ENCODE data around the gene NDE1. TPM values are rescaled to one million over a fixed set of nuclear protein-coding genes. Genes with fewer than 3 reads are reported as not detected.
"Not testable (repeated sequence)": the region's sequence is repeated elsewhere in the genome, so short reads cannot be mapped to it uniquely, and the experiment has no call there.

NDE1 gene
- polyA plus RNA-seq, 1 experiment: 25.6 TPM

DNA sequence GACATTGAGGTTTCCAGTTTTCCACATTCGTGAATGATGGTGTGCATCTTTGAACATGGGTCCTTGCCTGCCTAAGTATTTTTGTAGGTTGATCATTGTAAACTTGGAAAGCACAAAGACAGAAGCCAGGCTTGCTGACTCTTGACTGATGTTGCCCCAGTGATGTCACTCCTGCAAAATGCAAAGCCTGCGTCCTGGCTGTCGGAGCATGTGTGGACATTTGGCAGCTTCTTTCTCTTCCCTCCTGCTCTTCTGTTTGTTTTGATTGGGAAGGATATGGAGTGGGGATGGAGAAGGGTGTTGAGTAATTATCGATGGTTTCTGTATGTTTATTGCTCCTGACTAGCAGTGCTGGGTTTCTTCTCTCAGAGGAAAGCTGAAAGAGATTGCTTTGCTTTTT, 3.2 kb downstream of the NDE1 start:
- CTCF ChIA-PET: interaction anchor here (0.6 to 2.7 kb wide), 4 partner anchors 10 to 51 kb away, joined by 3 to 8 read pairs (median 3); partner anchors contain the start of gene MARF1
- no peaks in the 10 kb centered on the region; the same call in 1 of the 2 replicates for H3K36me3 ChIP-seq (ENCODE audit: control insufficient read depth, insufficient read depth, low read length)

DNA sequence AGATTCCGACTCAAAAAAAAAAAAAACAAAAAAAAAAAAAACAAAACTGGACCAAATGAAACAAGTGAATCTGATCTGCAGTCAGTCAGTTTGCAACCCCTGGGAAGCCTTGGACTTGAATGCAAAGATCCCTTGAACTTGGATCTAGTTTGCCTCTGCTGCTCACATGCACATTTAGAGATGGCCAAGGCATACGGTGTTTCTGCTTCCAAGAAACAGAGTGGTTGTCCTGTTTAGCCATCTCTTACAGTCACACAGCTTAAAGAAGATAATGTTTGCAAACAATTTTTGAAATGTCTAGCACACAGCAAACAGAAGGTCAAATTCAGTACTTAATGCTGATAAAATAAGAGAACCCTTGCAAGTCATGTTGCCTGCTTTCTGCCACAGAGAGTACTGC, 4.5 kb downstream of the NDE1 start:
- no peak overlapping the region for H3K4me3 ChIP-seq (ENCODE audit: low read depth, low read length)
- TF ChIP-seq, protein P1, sequence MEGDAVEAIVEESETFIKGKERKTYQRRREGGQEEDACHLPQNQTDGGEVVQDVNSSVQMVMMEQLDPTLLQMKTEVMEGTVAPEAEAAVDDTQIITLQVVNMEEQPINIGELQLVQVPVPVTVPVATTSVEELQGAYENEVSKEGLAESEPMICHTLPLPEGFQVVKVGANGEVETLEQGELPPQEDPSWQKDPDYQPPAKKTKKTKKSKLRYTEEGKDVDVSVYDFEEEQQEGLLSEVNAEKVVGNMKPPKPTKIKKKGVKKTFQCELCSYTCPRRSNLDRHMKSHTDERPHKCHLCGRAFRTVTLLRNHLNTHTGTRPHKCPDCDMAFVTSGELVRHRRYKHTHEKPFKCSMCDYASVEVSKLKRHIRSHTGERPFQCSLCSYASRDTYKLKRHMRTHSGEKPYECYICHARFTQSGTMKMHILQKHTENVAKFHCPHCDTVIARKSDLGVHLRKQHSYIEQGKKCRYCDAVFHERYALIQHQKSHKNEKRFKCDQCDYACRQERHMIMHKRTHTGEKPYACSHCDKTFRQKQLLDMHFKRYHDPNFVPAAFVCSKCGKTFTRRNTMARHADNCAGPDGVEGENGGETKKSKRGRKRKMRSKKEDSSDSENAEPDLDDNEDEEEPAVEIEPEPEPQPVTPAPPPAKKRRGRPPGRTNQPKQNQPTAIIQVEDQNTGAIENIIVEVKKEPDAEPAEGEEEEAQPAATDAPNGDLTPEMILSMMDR (IDR thresholded peaks at IDR 0.05; ENCODE audit: insufficient read depth, low read depth, low read length): no peak
- no peaks in the 10 kb centered on the region; the same call in 1 of the 2 replicates for H3K36me3 ChIP-seq (ENCODE audit: control insufficient read depth, insufficient read depth, low read length)
- ChIA-PET CTCF (interaction anchor here (2.7 kb wide), 1 partner anchor 11 kb away, joined by 8 read pairs; the partner anchor contains the start of gene MARF1), POLR2A (no interaction called here)
- DNase-seq (ENCODE audit: low read depth): no peak
- H3K27me3 ChIP-seq (ENCODE audit: control insufficient read depth, insufficient read depth, low read length): no peaks in the 10 kb centered on the region

More for the DNA sequence above, 3.2 kb downstream of the NDE1 start:
- no peaks in the 10 kb centered on the region for H3K27me3 ChIP-seq (ENCODE audit: control insufficient read depth, insufficient read depth, low read length)
- peak; percentile 52 for DNase-seq (ENCODE audit: low read depth)
- TF ChIP-seq, protein P1 (IDR thresholded peaks at IDR 0.05; ENCODE audit: insufficient read depth, low read depth, low read length): no peak
- H3K4me3 ChIP-seq (ENCODE audit: low read depth, low read length): no peak overlapping the region
- POLR2A ChIA-PET: interaction anchor here (0.5 kb wide), 1 partner anchor 669 kb away, joined by 7 read pairs; no protein-coding TSS in a partner anchor

DNA sequence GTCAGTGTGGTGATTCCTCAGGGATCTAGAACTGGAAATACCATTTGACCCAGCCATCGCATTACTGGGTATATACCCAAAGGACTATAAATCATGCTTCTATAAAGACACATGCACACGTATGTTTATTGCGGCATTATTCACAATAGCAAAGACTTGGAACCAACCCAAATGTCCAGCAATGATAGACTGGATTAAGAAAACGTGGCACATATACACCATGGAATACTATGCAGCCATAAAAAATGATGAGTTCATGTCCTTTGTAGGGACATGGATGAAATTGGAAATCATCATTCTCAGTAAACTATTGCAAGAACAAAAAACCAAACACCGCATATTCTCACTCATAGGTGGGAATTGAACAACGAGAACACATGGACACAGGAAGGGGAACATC, 5.5 kb downstream of the NDE1 start:
- H3K4me3 ChIP-seq (ENCODE audit: low read depth, low read length); CTCF ChIA-PET: not testable (repeated sequence)

DNA sequence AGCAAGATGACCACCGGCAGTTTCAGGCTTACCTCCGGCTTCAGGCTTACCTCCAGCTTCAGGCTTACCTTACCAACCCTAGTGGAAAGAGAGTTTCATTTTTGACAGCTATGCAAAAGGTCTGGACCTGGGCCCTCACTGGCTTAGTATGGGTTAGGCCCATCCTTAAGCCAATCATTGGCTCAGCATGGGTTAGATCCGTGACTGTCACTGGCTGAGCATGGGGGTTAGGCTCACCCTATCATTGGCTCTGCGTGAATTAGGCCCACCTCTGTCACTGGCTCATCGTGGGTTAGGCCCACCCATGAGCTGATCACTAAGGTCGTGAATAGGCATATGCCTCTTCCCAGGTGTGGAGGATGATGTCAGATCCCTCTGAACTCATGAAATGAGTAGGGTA, 8.1 kb downstream of the NDE1 start:
- no peak overlapping the region for H3K4me3 ChIP-seq (ENCODE audit: low read depth, low read length)
- TF ChIP-seq, protein P1 (IDR thresholded peaks at IDR 0.05; ENCODE audit: insufficient read depth, low read depth, low read length): no peak
- POLR2A ChIA-PET: no interaction called here
- CTCF ChIA-PET: interaction anchor here (1.0 to 1.1 kb wide), 2 partner anchors 10 to 231 kb away, joined by 3 read pairs; no protein-coding TSS in a partner anchor
- no peaks in the 10 kb centered on the region; the same call in 1 of the 2 replicates for H3K36me3 ChIP-seq (ENCODE audit: control insufficient read depth, insufficient read depth, low read length)
- DNase-seq (ENCODE audit: low read depth): no peak
- H3K27me3 ChIP-seq (ENCODE audit: control insufficient read depth, insufficient read depth, low read length): no peaks in the 10 kb centered on the region

More for the DNA sequence above, 5.5 kb downstream of the NDE1 start:
- H3K36me3 ChIP-seq (ENCODE audit: control insufficient read depth, insufficient read depth, low read length); DNase-seq (ENCODE audit: low read depth); POLR2A ChIA-PET; H3K27me3 ChIP-seq (ENCODE audit: control insufficient read depth, insufficient read depth, low read length): not testable (repeated sequence)

DNA sequence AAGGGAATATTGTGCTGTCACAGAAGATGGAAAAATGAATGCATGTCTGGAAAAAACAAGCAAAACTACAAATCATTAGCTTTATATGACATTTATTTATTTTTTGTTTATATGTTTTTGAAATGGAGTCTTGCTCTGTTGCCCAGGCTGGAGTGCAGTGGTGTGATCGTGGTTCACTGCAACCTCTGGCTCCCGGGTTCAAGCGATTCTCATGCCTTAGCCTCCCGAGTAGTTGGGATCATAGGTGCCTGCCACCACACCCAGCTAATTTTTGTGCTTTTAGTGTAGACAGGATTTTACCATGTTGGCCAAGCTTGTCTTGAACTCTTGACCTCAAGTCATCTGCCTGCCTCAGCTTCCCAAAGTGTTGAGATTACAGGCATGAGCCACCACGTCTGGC, 8.5 kb downstream of the NDE1 start:
- no peaks in the 10 kb centered on the region; the same call in 1 of the 2 replicates for H3K36me3 ChIP-seq (ENCODE audit: control insufficient read depth, insufficient read depth, low read length)

More for the DNA sequence above, 8.5 kb downstream of the NDE1 start:
- DNase-seq (ENCODE audit: low read depth): no peak
- CTCF ChIA-PET: interaction anchor here (1.0 to 1.1 kb wide), 2 partner anchors 10 to 231 kb away, joined by 3 read pairs; no protein-coding TSS in a partner anchor
- TF ChIP-seq, protein P1 (IDR thresholded peaks at IDR 0.05; ENCODE audit: insufficient read depth, low read depth, low read length): no peak
- POLR2A ChIA-PET: no interaction called here
- no peaks in the 10 kb centered on the region for H3K27me3 ChIP-seq (ENCODE audit: control insufficient read depth, insufficient read depth, low read length)
- no peak overlapping the region for H3K4me3 ChIP-seq (ENCODE audit: low read depth, low read length)

Measured in BJ (cell line).